Smooth muscle cell (in vitro differentiated cells): ENCODE measurements around the gene MUC13. TPM values are rescaled to one million over a fixed set of nuclear protein-coding genes. Genes with fewer than 3 reads are reported as not detected.
A peak's percentile ranks its signal among the peaks of the same experiment; 100 is the strongest.

ENCODE experiments used
- DNase-seq: peaks from one replicate; lab custom pipeline; 2025; ENCODE audit not compliant: unreplicated experiment; lab: John Stamatoyannopoulos, UW
- H2AFZ ChIP-seq: fragments of 200-600 bp; sonication (generic); 2 replicates; pipeline ENCODE4 v1.6.0; 2016; ENCODE audit warnings: antibody characterized with exemption, low read depth, mild to moderate bottlenecking
- H3F3A ChIP-seq: fragments of 200-600 bp; sonication (generic); 2 replicates; pipeline ENCODE4 v1.6.0; 2017; ENCODE audit warnings: antibody characterized with exemption, low read depth
- H3K27ac ChIP-seq: fragments of 200-600 bp; sonication (generic); 2 replicates; pipeline ENCODE4 v1.5.1; 2016; ENCODE audit warnings: low read depth, mild to moderate bottlenecking
- H3K27me3 ChIP-seq: fragments of 200-600 bp; sonication (generic); 2 replicates; pipeline ENCODE4 v1.6.1; 2016; ENCODE audit warnings: low read depth, mild to moderate bottlenecking
- H3K36me3 ChIP-seq: fragments of 200-600 bp; sonication (generic); 2 replicates; pipeline ENCODE4 v1.5.1; 2016; ENCODE audit warnings: low read depth
- H3K4me1 ChIP-seq: fragments of 200-600 bp; sonication (generic); 2 replicates; pipeline ENCODE4 v1.5.1; 2016; ENCODE audit warnings: low read depth
- H3K4me2 ChIP-seq: fragments of 200-600 bp; sonication (generic); 2 replicates; pipeline ENCODE4 v1.6.0; 2016; ENCODE audit warnings: mild to moderate bottlenecking
- H3K4me3 ChIP-seq: fragments of 200-600 bp; sonication (generic); 2 replicates; pipeline ENCODE4 v1.5.1; 2016; ENCODE audit warnings: mild to moderate bottlenecking
- H3K79me2 ChIP-seq: fragments of 200-600 bp; sonication (generic); 2 replicates; pipeline ENCODE4 v1.6.0; 2016; ENCODE audit warnings: low read depth, mild to moderate bottlenecking
- H3K9ac ChIP-seq: fragments of 200-600 bp; sonication (generic); 2 replicates; pipeline ENCODE4 v1.6.0; 2016; ENCODE audit warnings: low read depth
- H3K9me3 ChIP-seq: fragments of 200-600 bp; sonication (generic); replicated peaks from 2 replicates; pipeline ENCODE4 v1.5.1; 2016; ENCODE audit warnings: low read depth
- H4K20me1 ChIP-seq: fragments of 200-600 bp; sonication (generic); 2 replicates; pipeline ENCODE4 v1.6.0; 2016; ENCODE audit warnings: low read depth
- CTCF ChIP-seq: fragments of 200-600 bp; sonication (generic); IDR thresholded peaks from 2 replicates; pipeline ENCODE4 v1.5.1; 2017; ENCODE audit warnings: borderline replicate concordance, mild to moderate bottlenecking, antibody characterized with exemption; ENCODE audit not compliant: insufficient read depth, poor library complexity, severe bottlenecking
- WGBS: methylation state at CpG from one replicate; pipeline ENCODE4 v1.1.7; 2016; ENCODE audit warnings: low lambda C conversion rate; 5-methylcytosine and 5-hydroxymethylcytosine counted together
- polyA plus RNA-seq: library from polyadenylated mRNA; unstranded; fragments of >200 nt; fragmentation: Nextera tagmentation; extraction: Ambion mirVana; gene quantifications from 2 replicates; pipeline ENCODE4 v1.2.1, GENCODE V29; 2016
- total RNA-seq: library from RNA; depleted of rRNA; stranded (reverse); fragments of >200 nt; gene quantifications from 2 replicates; pipeline ENCODE4 v1.2.3, GENCODE V29; 2014

Gene MUC13
- total and polyA plus RNA-seq, 2 experiments from 2014 or later, result 0.04 TPM; not detected in 1

- no peaks in the 10 kb centered on the region for H3K27me3 ChIP-seq
- no peaks in the 10 kb centered on the region for H3K36me3 ChIP-seq
- H3F3A ChIP-seq, result no peaks in the 10 kb centered on the region
- H4K20me1 ChIP-seq, result no peaks in the 10 kb centered on the region
- no peak overlapping the region for H2AFZ ChIP-seq
- no peak overlapping the region for H3K4me3 ChIP-seq
- no peak overlapping the region for H3K9ac ChIP-seq
- no peak for DNase-seq
- no peak overlapping the region for H3K27ac ChIP-seq
- H3K4me2 ChIP-seq, result no peak overlapping the region
- WGBS, result 92% methylated on average over 5 of the region's 5 CpGs
- no peaks in the 10 kb centered on the region for H3K79me2 ChIP-seq
- TF ChIP-seq CTCF, result no peak
- H3K9me3 ChIP-seq, result no peaks in the 10 kb centered on the region
- H3K4me1 ChIP-seq, result no peaks in the 10 kb centered on the region
Measured at GRCh38 chr3:124935794-124936542, 1.4 kb upstream of the MUC13 start.

- TF ChIP-seq CTCF, result no peak
- no peaks in the 10 kb centered on the region for H4K20me1 ChIP-seq
- no peak for DNase-seq
- no peak overlapping the region for H3K27ac ChIP-seq
- no peaks in the 10 kb centered on the region for H3K36me3 ChIP-seq
- H3F3A ChIP-seq, result no peaks in the 10 kb centered on the region
- no peaks in the 10 kb centered on the region for H3K9me3 ChIP-seq
- no peak overlapping the region for H3K4me3 ChIP-seq
- no peaks in the 10 kb centered on the region for H3K27me3 ChIP-seq
- no peak overlapping the region for H3K9ac ChIP-seq
- no peak overlapping the region for H2AFZ ChIP-seq
- H3K4me1 ChIP-seq, result no peaks in the 10 kb centered on the region
- no peaks in the 10 kb centered on the region for H3K79me2 ChIP-seq
- no peak overlapping the region for H3K4me2 ChIP-seq
Measured at GRCh38 chr3:124935264-124935663, 713 bp upstream of the MUC13 start.

GRCh38 chr3:124928333-124929202 lies 6.0 kb downstream of the MUC13 start:
- H3K4me2 ChIP-seq, result no peak overlapping the region
- no peaks in the 10 kb centered on the region for H3F3A ChIP-seq
- no peaks in the 10 kb centered on the region for H3K79me2 ChIP-seq
- DNase-seq, result no peak
- no peak overlapping the region for H3K27ac ChIP-seq
- TF ChIP-seq CTCF, result peak; percentile 82
- no peaks in the 10 kb centered on the region for H3K27me3 ChIP-seq
- no peak overlapping the region for H2AFZ ChIP-seq
- H3K36me3 ChIP-seq, result no peaks in the 10 kb centered on the region
- no peak overlapping the region for H3K9ac ChIP-seq
- no peaks in the 10 kb centered on the region for H4K20me1 ChIP-seq
- H3K9me3 ChIP-seq, result no peaks in the 10 kb centered on the region
- no peaks in the 10 kb centered on the region for H3K4me1 ChIP-seq
- no peak overlapping the region for H3K4me3 ChIP-seq
- WGBS, result 28% methylated on average over 4 of the region's 4 CpGs
